Effector memory CD4-positive, alpha-beta T cell (primary cell): Measurements from ENCODE around the gene OR2A42.
"Not testable (repeated sequence)": the region's sequence is repeated elsewhere in the genome, so short reads cannot be mapped to it uniquely, and the experiment has no call there.

Source experiments
- DNase-seq, 3 donors: peaks; one replicate each; pipeline ENCODE4 v3.0.0-alpha.2; 2020
- H3K27ac ChIP-seq: 2 replicates; pipeline ENCODE4 v1.7.0; 2013; ENCODE audit warnings: mild to moderate bottlenecking, low read length, moderate library complexity; ENCODE audit not compliant: insufficient read depth, poor library complexity, severe bottlenecking
- H3K27me3 ChIP-seq: replicated peaks from 2 replicates; pipeline ENCODE4 v1.7.0; 2013; ENCODE audit warnings: mild to moderate bottlenecking, low read length; ENCODE audit not compliant: insufficient read depth, control insufficient read depth, poor library complexity, severe bottlenecking
- H3K36me3 ChIP-seq: 2 replicates; pipeline ENCODE4 v1.7.0; 2013; ENCODE audit warnings: mild to moderate bottlenecking, low read length, moderate library complexity; ENCODE audit not compliant: control insufficient read depth, insufficient read depth
- H3K4me1 ChIP-seq: 2 replicates; pipeline ENCODE4 v1.7.0; 2013; ENCODE audit warnings: low read length, mild to moderate bottlenecking; ENCODE audit not compliant: control insufficient read depth, insufficient read depth, poor library complexity, severe bottlenecking
- H3K4me3 ChIP-seq: 2 replicates; pipeline ENCODE4 v1.7.0; 2013; ENCODE audit warnings: low read length, low read depth, mild to moderate bottlenecking; ENCODE audit not compliant: insufficient read depth, poor library complexity, severe bottlenecking
- H3K9me3 ChIP-seq: 2 replicates; pipeline ENCODE4 v1.7.0; 2013; ENCODE audit warnings: mild to moderate bottlenecking, low read length, moderate library complexity; ENCODE audit not compliant: control insufficient read depth

Gene OR2A42

DNA sequence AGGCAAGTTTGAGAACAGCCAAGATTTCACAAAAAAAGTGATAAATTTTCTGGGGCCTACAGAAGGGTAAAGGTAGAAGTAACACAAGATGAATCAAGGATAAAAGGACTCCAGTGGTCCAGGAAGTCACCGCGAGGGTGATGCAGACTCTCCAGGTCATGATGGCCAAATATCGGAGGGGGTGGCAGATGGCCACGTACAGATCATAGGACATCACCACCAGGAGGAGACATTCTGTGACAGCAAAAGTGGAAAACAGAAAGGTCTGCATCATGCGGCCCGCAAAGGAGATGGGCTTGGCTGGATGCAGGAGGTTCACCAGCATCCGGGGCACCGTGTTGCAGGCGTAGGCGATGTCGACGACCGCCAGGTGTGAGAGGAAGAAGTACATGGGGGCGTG, 19.7 kb upstream of the OR2A42 start:
- H3K36me3 ChIP-seq, DNase-seq, H3K27ac ChIP-seq, H3K27me3 ChIP-seq, H3K4me1 ChIP-seq, H3K4me3 ChIP-seq, H3K9me3 ChIP-seq: not testable (repeated sequence)

DNA sequence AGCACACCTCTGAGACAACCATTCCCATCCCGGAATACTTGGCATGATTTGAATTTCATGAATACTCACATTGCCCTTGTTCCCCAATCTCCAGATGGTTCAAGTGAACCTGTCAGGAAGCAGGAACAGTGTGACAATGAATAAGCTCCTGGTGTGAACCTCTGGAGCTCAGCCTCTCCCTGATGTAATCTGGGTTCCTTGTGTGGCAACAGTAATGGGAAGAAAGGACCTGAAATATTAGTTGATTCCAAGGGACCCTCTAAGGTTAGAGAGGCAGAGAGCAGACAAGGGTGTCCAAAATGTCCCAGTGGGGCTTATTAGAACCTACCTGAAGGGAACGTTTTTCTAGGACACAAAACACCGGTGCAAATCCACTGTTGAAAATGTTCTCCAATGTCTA, 16.7 kb upstream of the OR2A42 start:
- DNase-seq = no peak
- no peaks in the 10 kb centered on the region for H3K4me1 ChIP-seq
- H3K4me3 ChIP-seq = no peak overlapping the region
- H3K27ac ChIP-seq = no peak overlapping the region
- H3K36me3 ChIP-seq = no peaks in the 10 kb centered on the region
- H3K9me3 ChIP-seq = no peaks in the 10 kb centered on the region
- no peaks in the 10 kb centered on the region for H3K27me3 ChIP-seq

DNA sequence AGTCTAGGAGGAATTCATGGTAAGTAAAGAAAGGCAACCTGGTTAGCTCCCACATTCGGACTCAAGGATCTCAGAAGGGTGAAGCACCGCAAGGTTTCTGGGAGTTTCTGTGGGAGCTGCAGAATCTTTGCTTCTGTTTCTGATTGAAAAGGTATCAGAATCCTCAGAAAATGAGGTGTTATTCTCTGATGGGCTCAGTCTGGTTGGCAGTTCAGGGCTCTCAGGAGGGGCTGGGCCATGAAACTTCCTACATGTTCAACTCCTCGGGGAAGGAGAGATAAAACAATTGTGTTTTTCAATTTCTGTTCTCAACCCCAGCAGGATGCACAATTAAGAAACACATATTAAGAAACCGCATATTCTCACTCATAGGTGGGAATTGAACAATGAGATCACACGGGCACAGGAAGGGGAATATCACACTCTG, 16.1 kb upstream of the OR2A42 start:
- Histone ChIP-seq H3K27ac (no peak overlapping the region), H3K4me3 (no peak overlapping the region), H3K27me3 (no peaks in the 10 kb centered on the region), H3K36me3 (no peaks in the 10 kb centered on the region), H3K9me3 (no peaks in the 10 kb centered on the region), H3K4me1 (no peaks in the 10 kb centered on the region)
- DNase-seq = no peak

DNA sequence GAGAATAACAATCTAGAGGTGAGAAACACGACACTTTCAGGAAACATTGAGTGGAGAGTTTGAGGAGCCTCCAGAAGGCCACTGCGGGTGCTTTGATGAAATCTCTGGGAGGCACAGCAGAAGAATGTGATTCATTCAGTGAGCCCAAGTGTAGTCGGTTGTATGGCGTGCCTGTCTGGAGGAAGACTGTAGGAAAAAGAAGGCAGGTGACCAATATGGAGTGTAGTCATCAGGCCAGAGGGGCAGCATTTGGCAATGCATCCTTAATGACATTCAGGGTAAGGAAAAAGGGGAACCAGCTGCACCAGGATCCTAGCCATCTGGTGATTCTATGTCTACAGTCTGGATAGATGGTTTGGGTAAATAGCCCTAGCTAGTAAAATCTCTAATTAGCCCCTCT, 12.9 kb upstream of the OR2A42 start:
- not testable (repeated sequence) for H3K9me3 ChIP-seq, H3K4me3 ChIP-seq, DNase-seq, H3K27ac ChIP-seq, H3K4me1 ChIP-seq, H3K36me3 ChIP-seq, H3K27me3 ChIP-seq

DNA sequence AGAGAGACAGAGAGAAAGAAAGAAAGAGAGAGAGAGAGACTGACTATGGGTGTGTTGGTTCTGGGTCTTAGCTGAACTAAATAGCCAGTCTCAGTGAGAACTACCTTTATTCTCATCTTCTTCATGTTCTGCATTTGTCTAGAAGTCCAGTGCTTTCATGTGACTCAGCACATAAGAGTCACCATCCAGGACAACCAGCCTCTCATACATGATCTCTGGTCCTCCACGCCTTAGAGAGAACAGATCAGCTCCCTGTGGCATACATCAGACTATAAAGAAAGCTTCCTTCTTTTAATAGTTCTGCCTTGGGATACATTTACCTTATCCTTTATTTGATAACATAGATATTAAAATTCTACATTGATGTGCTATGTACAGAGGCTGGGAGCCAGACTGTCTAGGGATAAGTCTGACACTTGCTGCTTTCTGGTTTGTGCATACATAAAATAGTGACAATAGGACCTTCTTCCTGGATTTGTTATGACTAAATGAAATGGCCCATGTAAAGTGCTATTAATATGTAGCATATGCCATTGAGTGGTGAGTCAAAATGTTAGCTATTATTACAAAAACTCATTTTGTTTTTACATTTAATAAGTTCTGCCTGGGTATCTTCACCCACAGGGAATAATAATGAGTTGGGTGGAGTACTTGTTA, 8.4 kb upstream of the OR2A42 start:
- H3K27ac ChIP-seq, H3K4me3 ChIP-seq, H3K27me3 ChIP-seq, H3K4me1 ChIP-seq, H3K36me3 ChIP-seq, DNase-seq, H3K9me3 ChIP-seq: not testable (repeated sequence)

DNA sequence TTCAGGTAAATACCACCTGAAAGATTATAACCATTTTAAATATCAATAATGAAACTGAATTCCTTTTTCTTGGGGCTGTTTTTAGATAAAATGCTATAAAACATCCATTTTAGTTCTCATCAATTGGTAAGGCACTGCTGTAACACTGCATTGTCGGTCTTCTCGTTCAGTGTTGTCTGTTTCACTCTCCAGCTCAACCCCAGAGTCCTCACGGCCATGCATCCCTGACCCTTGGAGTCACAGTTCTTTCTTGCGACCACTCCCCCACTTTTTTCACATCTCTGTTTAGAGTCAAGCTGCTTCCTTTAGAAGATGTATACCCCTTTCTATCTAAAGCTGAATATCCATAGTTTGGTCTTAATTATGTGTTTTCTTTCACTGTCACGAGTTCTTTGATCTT, 7.6 kb upstream of the OR2A42 start:
- H3K27ac ChIP-seq, H3K4me1 ChIP-seq, H3K9me3 ChIP-seq, H3K27me3 ChIP-seq, H3K4me3 ChIP-seq, DNase-seq, H3K36me3 ChIP-seq: not testable (repeated sequence)

DNA sequence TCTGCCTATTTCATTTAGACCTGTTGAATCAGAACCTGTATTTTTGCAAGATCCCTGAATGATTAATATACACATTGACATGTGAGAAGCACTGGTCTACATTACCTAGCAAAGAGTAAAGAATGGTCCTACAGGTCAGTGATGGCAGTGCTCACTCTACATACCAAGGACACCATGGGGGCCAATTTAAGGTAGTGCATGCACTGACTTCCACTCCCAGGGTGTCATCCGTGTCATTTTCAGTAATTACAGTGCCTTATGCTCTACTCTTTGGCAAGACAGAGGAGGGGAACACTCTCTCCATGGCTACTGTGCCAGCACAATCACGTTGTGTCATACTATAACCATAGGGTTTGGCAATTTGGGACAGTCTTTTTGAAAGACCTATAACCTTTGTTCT, 6.0 kb upstream of the OR2A42 start:
- not testable (repeated sequence) for H3K36me3 ChIP-seq, H3K9me3 ChIP-seq, H3K27me3 ChIP-seq, H3K4me1 ChIP-seq, DNase-seq, H3K4me3 ChIP-seq, H3K27ac ChIP-seq

DNA sequence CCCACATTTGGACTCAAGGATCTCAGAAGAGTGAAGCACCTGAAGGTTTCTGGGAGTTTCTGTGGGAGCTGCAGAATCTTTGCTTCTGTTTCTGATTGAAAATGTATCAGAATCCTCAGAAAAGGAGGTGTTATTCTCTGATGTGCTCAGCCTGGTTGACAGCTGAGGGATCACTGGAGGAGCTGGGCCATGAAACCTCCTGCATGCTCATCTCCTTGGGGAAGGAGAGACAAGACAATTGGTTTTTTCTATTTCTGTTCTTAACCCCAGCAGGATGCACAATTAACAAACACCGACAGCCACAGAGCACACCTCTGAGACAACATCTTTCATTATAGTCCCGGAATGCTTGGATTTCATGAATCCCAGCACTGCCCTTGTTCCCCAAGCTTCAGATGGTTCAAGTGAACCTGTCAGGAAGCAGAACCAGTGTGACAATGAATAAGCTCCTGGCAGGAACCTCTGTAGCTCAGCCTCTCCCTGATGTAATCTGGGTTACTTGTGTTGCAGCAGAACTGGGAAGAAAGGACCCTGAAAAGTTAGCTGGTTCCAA, 799 bp downstream of the OR2A42 start:
- not testable (repeated sequence) for H3K9me3 ChIP-seq, H3K27me3 ChIP-seq, H3K4me1 ChIP-seq, H3K27ac ChIP-seq, H3K4me3 ChIP-seq, H3K36me3 ChIP-seq, DNase-seq

DNA sequence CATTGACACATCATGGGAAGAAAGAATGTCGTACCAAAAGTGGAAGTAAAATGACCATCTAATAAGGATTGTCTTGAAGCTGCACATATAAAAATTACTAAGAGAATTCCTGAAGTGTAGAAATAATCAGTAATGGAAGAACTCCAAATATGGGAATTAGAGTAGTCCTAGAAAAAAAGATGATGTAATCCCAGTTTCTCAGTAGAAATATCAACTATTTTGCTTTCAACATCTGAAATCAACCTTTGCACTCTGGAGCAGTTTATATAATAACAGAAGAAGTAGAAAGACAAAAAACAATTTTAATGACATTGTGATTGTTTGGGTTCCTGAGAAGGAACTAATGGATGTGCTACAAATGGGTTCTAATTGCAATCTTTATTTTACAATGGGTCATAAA, 6.4 kb downstream of the OR2A42 start:
- not testable (repeated sequence) for H3K4me3 ChIP-seq, H3K4me1 ChIP-seq, DNase-seq, H3K27me3 ChIP-seq, H3K27ac ChIP-seq, H3K36me3 ChIP-seq, H3K9me3 ChIP-seq

DNA sequence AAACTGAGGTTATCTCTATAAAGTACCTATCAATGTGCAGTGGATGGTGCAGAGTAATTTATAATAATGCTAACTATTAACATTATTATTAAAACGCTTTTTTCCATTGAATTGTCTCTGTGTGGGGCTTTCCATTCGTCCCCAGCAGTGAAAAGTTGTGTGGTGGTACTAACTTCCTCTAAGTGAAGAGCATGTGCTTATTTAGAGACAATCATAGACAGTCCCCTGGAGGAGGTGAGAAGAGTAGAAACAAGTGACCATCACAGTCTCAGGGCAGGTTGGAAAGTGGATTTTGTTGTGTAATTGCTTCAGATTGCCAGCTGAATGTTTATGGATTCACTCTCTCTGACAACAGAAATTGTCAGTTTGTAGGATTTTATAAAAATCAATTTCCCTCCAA, 8.4 kb downstream of the OR2A42 start:
- not testable (repeated sequence) for H3K9me3 ChIP-seq, H3K27me3 ChIP-seq, H3K4me1 ChIP-seq, H3K36me3 ChIP-seq, H3K27ac ChIP-seq, H3K4me3 ChIP-seq, DNase-seq
